ENCODE results near the gene MYLIP.
A peak's percentile ranks its signal among the peaks of the same experiment; 100 is the strongest.

MYLIP gene

DNA sequence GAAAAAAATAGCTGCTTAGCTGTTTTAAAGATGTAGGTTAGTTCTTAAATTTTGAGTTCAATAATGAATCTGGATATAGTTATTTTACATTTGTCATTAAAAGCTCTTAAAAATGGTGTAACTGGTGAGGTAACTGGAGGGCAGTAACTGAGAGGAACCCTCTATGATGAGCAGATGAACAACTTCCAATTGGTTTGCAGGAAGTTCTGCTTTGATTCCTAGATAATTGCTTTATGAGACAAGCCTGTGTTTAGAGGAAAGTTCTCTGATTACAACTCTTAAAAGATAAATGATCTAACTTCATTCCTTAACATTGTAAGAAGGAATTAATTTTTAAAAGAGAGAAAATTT is 8.5 kb downstream of the MYLIP start:
- DNase-seq (ENCODE audit: low read depth in 2 of 3, low spot score in 2 of 3): no peak

DNA sequence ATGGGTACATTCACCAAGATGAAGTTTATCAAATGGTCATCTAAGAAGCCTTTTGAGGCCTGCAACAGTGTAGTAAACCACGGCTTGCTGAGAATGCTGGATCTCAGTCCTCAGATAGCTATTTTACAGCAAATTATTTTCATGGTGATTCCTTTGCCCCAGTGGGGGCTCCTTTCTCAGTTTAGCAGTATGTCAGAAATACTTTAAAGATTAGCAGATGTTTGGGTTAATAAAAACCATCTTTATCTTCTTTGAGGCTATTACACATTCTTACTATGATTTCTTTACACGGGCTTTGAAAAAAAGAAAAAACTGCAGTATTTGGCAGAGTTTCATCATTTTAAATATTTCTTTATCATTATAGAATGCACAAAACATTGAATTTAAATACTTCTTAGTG is 10.7 kb downstream of the MYLIP start:
- DNase-seq (ENCODE audit: low read depth in 2 of 3, low spot score in 2 of 3): no peak

DNA sequence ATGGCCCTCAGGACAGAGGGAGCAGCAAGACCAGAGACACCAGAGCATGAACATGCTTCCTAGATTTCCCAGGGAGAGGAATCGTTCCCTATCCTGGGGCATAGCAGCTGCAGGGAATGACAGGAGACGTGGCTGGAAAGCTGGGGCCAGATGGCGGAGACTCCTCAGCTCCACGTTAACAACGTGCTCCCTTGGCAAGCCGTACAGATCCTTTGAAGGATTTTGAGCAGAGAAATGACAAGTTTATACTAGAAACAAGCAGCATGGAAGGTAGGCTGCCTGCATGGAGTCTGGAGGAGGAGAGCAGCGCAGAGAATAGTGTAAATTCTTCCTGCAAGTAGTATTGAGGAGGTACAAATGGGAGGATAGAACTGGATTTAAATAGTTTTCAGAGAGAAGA is 11.7 kb downstream of the MYLIP start:
- DNase-seq (ENCODE audit: low read depth in 2 of 3, low spot score in 2 of 3): no peak

DNA sequence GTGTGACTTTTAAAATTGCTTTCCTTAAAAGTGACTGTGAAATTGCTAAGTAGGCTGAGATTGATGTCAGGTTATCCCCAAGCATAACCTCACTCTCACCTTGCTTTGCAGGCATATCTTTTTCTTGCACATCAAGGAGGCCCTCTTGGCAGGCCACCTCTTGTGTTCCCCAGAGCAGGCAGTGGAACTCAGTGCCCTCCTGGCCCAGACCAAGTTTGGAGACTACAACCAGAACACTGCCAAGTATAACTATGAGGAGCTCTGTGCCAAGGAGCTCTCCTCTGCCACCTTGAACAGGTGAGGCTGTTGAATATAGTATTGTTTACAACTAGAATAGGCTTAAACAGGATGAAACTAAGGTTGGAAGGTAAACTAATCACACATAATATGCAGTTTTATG is 12.6 kb downstream of the MYLIP start:
- no peak for DNase-seq (ENCODE audit: low read depth in 2 of 3, low spot score in 2 of 3)

DNA sequence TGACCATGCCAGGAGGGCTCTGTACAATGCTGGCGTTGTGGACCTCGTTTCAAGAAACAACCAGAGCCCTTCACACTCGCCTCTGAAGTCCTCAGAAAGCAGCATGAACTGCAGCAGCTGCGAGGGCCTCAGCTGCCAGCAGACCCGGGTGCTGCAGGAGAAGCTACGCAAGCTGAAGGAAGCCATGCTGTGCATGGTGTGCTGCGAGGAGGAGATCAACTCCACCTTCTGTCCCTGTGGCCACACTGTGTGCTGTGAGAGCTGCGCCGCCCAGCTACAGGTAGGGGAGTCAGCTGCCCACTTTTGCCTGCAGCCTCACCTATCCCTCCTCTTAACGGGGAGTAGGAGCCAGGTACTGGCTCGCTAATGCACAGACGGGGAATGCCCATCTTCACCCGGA is 16.2 kb downstream of the MYLIP start:
- no peak for DNase-seq (ENCODE audit: low read depth in 2 of 3, low spot score in 2 of 3)

DNA sequence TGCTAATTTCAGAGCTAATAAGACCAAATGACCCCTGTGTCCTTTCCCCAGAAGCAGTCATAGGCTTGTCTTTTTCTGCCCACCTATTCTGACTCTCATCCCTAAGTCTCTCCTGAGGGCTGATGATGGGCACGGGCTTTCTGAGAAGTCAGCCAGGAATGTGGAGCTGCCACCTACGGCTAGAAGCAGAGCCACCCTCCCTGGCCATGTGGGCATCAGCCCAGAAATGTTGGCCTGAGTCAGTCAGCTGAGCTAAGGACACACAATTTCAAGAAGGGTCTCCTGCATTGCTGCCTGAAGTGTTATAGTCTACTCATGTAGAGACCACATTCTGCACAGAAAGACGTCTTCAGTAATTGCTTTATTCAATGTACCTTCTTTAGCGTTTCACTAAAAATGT is 17.1 kb downstream of the MYLIP start:
- DNase-seq (ENCODE audit: low read depth in 2 of 3, low spot score in 2 of 3): no peak

DNA sequence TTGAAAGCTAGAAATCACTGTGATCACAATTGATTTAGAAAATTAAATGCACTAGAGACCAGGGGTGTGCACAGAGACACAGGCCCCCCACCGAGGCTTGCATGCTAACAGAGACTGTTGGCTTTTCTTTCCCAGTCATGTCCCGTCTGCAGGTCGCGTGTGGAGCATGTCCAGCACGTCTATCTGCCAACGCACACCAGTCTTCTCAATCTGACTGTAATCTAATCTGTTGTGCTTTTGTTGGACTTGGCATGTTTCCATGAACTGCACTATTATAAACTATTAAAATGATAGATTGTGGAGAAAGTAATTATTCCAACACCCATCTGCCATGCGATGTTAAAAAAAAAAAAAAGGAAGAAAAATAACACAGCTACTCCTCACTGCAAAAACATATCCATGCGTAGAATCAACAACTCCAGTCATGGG is 17.7 kb downstream of the MYLIP start:
- no peak for DNase-seq (ENCODE audit: low read depth in 2 of 3, low spot score in 2 of 3)

DNA sequence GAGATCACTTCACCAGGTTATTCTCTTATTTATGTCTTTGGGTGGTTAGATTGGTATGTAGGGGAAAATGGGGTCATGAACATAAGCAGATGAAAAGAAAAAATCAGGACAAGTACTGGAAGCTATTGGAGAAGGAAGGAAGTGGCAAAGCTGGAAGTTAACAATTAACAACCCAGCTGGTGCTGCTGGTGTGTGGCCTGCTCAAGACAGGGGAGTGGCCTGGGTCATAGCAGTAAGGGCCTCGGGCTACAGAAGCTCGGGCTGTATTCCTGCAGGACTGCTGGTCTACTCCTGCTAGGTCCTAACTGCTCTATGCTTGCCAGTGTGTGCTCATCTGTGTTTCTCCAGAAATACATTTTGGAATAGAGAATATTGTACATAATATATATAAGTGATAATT is 19.6 kb downstream of the MYLIP start:
- no peak for DNase-seq (ENCODE audit: low read depth in 2 of 3, low spot score in 2 of 3)

DNA sequence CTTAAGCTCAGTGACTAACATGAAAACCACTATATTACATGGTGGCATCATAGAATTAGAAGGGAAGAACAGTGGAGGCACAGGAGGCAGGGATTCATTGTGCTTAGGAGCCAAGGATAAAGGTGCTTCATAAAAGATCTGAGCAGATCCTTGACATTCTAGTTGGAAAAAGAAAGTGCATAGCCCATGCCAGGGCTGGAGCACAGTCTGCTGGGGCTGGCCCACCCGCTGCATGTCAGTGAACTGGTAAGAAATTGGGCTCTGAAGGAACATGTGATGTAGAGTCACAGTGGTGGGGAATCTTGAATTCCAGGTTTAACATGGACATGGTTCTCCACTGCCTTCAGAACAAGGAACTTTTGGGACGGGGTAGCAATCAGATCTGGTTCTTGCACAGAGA is 20.4 kb downstream of the MYLIP start:
- no peak for DNase-seq (ENCODE audit: low read depth in 2 of 3, low spot score in 2 of 3)

DNA sequence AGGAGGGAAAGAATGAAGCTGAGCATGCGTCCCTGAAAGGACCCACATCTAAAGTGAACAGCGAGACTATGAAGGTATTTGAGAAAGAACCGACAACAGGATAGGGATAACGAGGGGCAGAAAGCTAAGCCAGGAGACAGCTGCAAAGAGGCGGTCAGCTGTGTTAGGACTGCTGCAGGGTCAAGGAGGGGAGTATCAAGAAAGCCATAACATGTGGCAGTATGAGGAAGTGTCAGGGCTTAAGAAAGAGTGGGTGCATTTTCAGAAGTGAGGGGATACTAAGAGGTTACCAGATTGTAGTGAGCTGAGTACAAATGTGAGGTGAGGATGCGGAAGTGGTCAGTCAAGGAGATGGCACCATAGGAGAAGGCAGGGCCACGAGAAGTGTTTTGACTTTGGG is 21.2 kb downstream of the MYLIP start:
- DNase-seq (ENCODE audit: low read depth in 2 of 3, low spot score in 2 of 3): no peak

DNA sequence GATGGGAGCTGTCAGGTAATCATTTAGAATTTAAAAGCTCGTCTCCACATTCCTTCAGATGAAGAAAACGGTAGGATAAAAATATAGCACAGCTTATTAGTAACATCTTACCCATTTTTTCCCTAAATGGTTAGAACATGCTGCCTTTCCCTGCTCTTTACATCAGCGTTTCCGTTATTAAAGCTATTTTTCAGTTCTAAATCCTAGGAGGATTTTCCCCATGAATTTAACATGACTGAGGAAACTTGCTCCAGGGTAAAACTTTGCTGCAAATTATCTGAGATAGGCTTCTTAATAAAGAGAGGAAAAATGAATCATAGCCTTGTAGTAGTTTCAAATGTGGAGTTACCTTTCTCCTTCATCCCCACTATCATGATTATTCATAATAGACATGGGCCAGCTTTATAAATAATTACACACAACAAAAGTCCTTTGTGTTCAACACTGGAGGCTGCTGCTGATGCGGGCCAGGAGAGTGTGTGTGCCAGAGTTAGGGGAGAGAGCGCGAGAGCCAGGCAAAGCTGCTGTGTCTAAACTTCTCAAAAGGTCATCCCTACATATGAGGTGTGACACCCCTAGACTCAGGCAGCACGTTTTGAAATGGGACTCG is 24.4 kb downstream of the MYLIP start:
- no peak for DNase-seq (ENCODE audit: low read depth in 2 of 3, low spot score in 2 of 3)

DNA sequence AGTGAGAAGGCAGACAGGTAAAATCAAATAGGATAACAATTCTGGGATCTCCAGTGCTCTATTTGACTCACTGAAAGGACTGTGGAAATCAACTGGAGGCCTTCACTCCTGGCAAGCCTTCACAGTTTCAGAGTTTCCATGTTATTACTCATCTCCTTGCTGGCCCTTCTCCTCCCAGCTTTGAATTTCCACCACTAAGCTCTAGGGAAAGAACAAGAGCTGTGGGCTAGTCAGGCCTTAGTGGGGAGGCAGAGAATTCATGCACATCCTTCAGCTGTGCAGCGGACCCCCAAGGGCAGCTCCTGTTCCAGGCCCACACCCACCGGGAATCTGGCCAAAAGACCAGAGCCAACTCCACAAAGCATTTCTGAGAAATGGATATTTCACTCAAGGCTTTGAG is 26.0 kb downstream of the MYLIP start:
- DNase-seq (ENCODE audit: low read depth in 2 of 3, low spot score in 2 of 3): no peak

DNA sequence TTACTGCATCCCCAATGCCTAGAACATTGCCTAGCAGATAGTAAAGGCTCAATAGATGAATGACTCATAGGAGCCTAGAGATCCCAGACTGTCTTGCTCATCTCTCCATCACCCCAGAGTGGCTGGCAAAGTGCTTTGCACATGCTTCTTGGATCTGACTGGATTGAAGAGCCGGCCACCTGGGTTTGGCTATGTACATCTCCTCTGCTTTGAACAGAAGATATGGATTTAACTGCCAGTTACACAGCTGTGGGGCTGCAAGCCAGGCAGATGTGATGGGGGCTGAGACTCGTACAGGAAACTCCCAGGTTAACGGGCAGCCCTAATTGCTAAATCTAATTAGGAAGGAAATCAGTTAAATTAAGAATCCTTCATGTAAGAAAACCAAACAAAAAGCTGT is 28.6 kb downstream of the MYLIP start:
- DNase-seq (ENCODE audit: low read depth in 2 of 3, low spot score in 2 of 3): no peak

DNA sequence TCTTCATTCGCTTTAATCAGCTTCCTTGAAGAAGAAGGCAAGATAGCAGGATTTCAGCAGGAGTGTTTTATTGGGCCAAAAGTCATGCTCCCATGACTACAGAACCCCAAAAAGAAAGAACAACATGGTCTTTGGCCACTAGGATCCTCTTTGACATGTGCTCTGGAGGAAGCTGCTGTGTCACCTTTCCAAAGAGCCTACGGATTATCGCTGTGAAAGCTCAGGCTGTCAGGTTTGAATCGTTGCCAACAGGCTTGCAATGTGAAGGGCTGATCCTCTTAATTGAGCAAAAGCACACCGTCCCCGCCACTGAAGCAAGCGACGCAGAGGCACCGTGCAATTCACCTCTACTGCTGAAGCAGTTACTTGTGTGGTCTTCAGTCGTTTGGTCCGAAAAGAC is 29.0 kb downstream of the MYLIP start:
- DNase-seq (ENCODE audit: low read depth in 2 of 3, low spot score in 2 of 3): no peak

DNA sequence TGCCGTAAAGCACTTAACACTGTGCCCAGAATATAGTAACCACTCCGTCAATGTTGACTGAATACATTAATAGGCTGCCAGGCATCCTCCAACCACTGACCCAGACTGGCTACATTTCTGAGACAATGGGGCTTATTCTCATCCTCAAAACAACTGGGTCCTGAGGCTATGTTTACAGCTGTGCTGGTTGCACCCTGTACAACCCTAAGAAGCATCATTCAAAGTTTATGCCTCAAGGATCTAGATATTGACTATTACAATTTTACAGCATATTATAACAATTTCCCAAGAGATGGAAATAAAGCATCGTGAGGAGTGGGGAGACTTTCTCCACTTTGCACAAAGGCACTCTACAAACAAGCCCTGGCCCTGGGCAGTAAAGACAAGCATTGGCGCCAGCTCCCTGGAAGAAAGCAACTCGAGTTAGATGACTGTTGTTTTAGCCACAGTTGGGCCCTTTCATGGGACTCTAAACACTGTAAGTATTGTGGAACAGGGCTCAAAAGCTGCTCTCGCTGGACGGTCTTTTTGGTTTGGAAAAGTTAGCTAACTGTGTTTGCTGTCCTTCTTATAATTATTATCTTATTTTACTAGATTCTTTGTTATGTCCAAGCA is 30.2 kb downstream of the MYLIP start:
- DNase-seq (ENCODE audit: low read depth in 2 of 3, low spot score in 2 of 3): no peak

DNA sequence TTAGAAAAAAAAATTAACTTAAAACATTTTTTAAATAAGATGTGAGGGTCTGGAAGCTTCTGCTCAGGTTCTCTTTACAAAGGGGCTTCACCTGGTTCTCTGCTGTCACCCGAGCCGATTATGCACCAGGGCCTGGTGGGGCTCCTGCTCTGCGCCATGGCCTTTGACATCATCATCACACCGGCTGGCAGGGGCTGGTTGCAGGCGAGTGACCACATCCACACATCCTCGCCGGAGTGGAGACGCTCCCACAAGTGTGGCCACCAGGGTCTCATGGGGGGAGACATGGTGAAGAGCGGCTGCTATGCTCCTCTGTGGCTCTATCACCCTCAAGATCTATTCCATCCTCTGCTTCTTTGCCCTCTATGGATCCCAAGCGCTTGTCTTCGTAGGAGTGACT is 31.9 kb downstream of the MYLIP start:
- no peak for DNase-seq (ENCODE audit: low read depth in 2 of 3, low spot score in 2 of 3)

DNA sequence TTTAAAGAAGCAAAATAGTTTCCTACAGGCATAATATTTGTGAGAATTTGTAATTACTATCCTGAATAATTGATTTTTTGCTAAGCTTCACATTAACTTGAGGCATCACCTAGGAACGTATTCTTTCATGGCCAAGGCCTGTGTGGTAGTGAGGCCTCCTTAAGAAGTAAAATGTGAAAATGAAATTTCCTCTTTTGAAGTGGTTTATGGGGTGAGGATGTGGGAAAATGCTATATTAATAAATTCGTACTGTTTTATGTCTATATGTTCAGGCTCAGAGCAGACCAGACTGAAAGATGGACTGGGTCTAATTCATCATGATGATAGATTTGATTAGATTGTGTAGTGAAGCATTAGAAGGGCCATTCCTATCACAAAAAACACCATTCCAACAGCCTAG is 33.1 kb downstream of the MYLIP start:
- no peak for DNase-seq (ENCODE audit: low read depth in 2 of 3, low spot score in 2 of 3)

DNA sequence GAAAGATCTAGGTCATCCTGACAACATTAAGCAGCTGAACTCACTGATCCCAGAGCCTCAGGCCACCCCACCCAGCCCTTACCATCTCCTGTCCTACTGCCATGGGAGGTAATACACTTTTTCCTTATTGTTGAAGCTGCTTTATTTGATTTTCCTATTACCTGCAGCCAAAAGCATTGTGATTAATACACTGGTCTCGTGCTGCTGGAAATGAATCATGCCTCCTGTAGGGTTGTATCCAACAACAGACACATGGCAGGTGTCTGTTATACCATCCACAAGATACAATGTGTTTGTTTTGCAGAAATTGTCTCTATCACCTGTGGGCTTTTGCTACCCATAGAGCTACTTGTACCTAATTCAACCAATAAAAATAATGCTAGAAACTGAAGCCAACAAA is 34.2 kb downstream of the MYLIP start:
- no peak for DNase-seq (ENCODE audit: low read depth in 2 of 3, low spot score in 2 of 3)

DNA sequence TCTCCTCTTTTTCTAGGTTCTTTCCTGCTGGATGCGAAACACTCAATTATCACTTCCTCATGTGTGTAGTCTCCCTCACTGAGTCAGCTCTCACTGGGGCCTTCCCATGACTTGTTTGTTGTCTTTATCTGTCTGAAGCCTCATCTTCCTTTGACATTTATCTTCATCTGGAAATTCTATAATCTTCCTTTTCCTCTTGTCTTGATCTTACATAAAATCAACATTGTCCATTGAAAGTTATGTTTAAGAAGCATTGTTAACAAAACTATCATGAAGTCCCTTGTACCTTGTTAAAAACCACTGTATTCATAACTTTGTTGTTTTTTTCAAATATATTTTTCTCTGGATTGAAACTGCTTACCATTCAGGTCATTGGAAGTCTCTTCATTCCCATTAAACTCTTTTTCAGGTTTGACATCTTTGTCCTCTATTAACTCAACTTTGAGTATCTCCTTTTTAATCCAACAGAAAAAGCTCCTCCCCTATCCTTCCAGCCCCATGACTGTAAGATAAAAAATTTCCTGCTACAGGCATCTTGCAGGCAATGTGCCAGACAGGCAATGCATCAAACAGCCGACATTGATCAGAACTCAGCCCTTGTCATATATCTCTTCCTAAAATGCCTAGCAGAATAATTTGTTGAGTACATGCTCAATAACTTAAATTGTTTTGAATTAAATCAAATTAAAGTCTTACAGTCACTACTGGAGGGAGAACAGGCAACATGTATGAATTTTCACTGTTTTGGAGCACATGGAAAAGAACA is 34.8 kb downstream of the MYLIP start:
- DNase-seq (ENCODE audit: low read depth in 2 of 3, low spot score in 2 of 3): no peak

DNA sequence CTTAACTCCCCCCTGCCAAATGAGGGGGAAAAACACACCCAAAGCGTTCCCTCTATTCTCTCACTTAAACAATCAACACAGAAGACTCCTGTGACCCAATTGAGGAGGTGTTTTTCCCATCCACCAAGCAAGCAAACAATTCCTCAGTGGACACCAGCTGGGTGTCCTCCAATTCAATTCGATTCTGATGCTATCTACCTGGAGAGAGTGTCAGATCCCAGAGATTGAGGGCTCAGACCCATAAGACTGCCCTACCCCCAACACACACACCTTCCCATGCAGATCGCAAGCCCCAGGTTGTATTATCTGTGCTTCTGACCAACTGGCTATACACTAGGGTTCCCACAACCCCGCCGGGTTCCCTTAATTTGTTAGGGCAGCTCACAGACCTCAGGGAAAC is 36.8 kb downstream of the MYLIP start:
- no peak for DNase-seq (ENCODE audit: low read depth in 2 of 3, low spot score in 2 of 3)

DNA sequence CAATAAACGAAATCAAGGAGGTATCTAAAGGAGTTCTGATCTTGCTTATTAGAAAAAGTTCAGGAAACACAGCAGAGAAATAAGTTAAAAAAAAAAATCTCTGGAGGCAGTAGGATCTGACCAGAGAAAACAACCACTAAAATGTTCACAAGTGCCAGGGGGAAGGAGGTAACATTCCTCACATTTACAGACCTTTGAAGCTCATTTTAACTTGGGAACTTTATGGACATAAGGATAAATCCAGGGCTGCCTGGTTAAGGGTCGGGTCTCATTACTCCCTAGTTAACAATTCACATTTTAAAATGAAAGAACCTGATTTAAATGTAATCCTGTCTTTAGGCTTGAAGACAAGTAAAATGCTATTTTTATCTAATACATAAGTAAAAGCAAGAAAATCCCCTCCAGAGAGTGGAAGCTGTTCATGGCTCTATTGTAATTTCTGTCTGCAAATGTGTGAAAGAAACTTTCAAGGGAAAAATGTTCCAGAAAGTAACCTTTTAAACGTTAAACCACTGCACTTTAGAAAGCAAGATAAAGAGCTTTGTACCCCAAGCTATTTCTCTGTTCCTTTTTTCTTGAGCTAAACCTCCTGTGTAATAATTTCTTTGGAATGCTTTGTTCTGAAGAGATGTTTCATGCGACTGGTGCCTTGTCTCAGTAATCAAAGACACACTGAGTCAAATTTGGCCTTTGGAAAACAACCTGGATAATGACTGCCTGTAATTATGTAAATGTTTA is 38.2 kb downstream of the MYLIP start:
- no peak for DNase-seq (ENCODE audit: low read depth in 2 of 3, low spot score in 2 of 3)

DNA sequence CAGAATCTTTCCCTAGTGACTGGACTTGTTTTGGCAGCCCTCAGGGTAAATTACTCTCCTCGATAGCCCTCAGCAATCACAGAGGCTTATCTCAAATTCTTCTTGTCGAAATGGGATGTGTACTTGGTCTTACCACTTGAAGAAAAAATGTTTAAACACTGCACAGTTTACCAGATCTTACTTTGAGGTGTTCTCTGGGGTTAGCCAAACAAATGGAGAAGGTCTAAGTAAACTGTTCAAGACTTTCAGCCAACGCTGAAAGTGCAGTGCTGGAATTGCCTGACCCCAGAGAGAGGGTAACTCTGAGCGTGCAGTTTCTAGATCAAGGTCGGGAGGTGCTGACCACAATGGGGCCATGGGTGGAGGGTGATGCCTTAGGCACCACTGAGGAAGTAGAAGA is 39.2 kb downstream of the MYLIP start:
- peak in 1 of 3 experiments; percentile 14 for DNase-seq (ENCODE audit: low read depth in 2 of 3, low spot score in 2 of 3)
